Hepatocyte (in vitro differentiated cells): Measurements from ENCODE around the gene LRRC3. TPM values are rescaled to one million over a fixed set of nuclear protein-coding genes. Genes with fewer than 3 reads are reported as not detected.
"Not testable (repeated sequence)": the region's sequence is repeated elsewhere in the genome, so short reads cannot be mapped to it uniquely, and the experiment has no call there.

Experiments
- DNase-seq: peaks from one replicate; pipeline ENCODE4 v3.0.0-alpha.2; 2016; ENCODE audit warnings: low spot score
- H2AFZ ChIP-seq: fragments of 200-600 bp; sonication (generic); 2 replicates; pipeline ENCODE4 v1.6.0; 2016; ENCODE audit warnings: antibody characterized with exemption, mild to moderate bottlenecking
- H3K27ac ChIP-seq: fragments of 200-600 bp; sonication (generic); 2 replicates; pipeline ENCODE4 v1.5.1; 2016; ENCODE audit warnings: mild to moderate bottlenecking
- H3K27me3 ChIP-seq: fragments of 200-600 bp; sonication (generic); 2 replicates; pipeline ENCODE4 v1.6.1; 2016
- H3K36me3 ChIP-seq: fragments of 200-600 bp; sonication (generic); replicated peaks from 2 replicates; pipeline ENCODE4 v1.5.1; 2016; ENCODE audit warnings: low read depth; ENCODE audit not compliant: insufficient read depth
- H3K4me1 ChIP-seq: fragments of 200-600 bp; sonication (generic); 2 replicates; pipeline ENCODE4 v1.5.1; 2016; ENCODE audit warnings: mild to moderate bottlenecking, moderate library complexity; ENCODE audit not compliant: insufficient read depth
- H3K4me2 ChIP-seq: fragments of 200-600 bp; sonication (generic); 2 replicates; pipeline ENCODE4 v1.6.0; 2016
- H3K4me3 ChIP-seq: fragments of 200-600 bp; sonication (generic); 2 replicates; pipeline ENCODE4 v1.5.1; 2016; ENCODE audit warnings: mild to moderate bottlenecking
- H3K79me2 ChIP-seq: fragments of 200-600 bp; sonication (generic); 2 replicates; pipeline ENCODE4 v1.6.0; 2017; ENCODE audit warnings: mild to moderate bottlenecking
- H3K9me2 ChIP-seq: fragments of 200-600 bp; sonication (generic); replicated peaks from 2 replicates; pipeline ENCODE4 v1.6.0; 2017; ENCODE audit warnings: mild to moderate bottlenecking; ENCODE audit not compliant: insufficient read depth
- H3K9me3 ChIP-seq: fragments of 200-600 bp; sonication (generic); 2 replicates; pipeline ENCODE4 v1.5.1; 2016; ENCODE audit warnings: low read depth, mild to moderate bottlenecking
- H4K20me1 ChIP-seq: fragments of 200-600 bp; sonication (generic); 2 replicates; pipeline ENCODE4 v1.6.0; 2016; ENCODE audit warnings: mild to moderate bottlenecking; ENCODE audit not compliant: insufficient read depth, poor library complexity, severe bottlenecking
- CTCF ChIP-seq: fragments of 200-600 bp; sonication (generic); IDR thresholded peaks from 2 replicates; pipeline ENCODE4 v1.5.1; 2016; ENCODE audit warnings: antibody characterized with exemption, mild to moderate bottlenecking; ENCODE audit not compliant: poor library complexity
- EZH2 ChIP-seq: fragments of 200-600 bp; sonication (generic); IDR thresholded peaks from 2 replicates; pipeline ENCODE4 v1.6.1; 2016; ENCODE audit warnings: antibody characterized with exemption, mild to moderate bottlenecking, borderline replicate concordance
- EZH2phosphoT487 ChIP-seq: fragments of 200-600 bp; sonication (generic); IDR thresholded peaks from one replicate; pipeline ENCODE4 v1.6.1; 2018; ENCODE audit warnings: antibody characterized with exemption, mild to moderate bottlenecking, low read depth, moderate library complexity; ENCODE audit not compliant: unreplicated experiment, severe bottlenecking
- WGBS: methylation state at CpG from one replicate; pipeline ENCODE4 v1.1.6; 2016; ENCODE audit warnings: low lambda C conversion rate; ENCODE audit errors: missing lambda C conversion rate; 5-methylcytosine and 5-hydroxymethylcytosine counted together
- polyA plus RNA-seq: library from polyadenylated mRNA; unstranded; fragments of >200 nt; fragmentation: Nextera tagmentation; extraction: Ambion mirVana; gene quantifications from 2 replicates; pipeline ENCODE4 v1.2.1, GENCODE V29; 2016
- total RNA-seq: library from RNA; depleted of rRNA; stranded (reverse); fragments of >200 nt; gene quantifications from 2 replicates; pipeline ENCODE4 v1.2.3, GENCODE V29; 2014

The LRRC3 gene
- total and polyA plus RNA-seq, 2 experiments from 2014 or later, result 7.2 to 7.3 TPM

- Histone ChIP-seq H4K20me1 (no peaks in the 10 kb centered on the region), H3K27ac (no peak overlapping the region), H3K4me1 (no peaks in the 10 kb centered on the region), H3K4me2 (no peak overlapping the region), H3K36me3 (no peaks in the 10 kb centered on the region), H3K9me3 (no peaks in the 10 kb centered on the region), H3K79me2 (no peaks in the 10 kb centered on the region), H2AFZ (no peak overlapping the region), H3K27me3 (no peaks in the 10 kb centered on the region), H3K9me2 (no peaks in the 10 kb centered on the region), H3K4me3 (no peak overlapping the region)
- DNase-seq, result no peak
- WGBS, result 59% methylated on average over 24 of the region's 24 CpGs
- TF ChIP-seq CTCF (no peak), EZH2phosphoT487 (no peak), EZH2 (no peak)
Observed at GRCh38 chr21:44415073-44416025, 40.0 kb upstream of the LRRC3 start.

GRCh38 chr21:44416193-44416592, 39.1 kb upstream of the LRRC3 start:
- H3K4me1 ChIP-seq, result no peaks in the 10 kb centered on the region
- no peaks in the 10 kb centered on the region for H3K79me2 ChIP-seq
- no peaks in the 10 kb centered on the region for H3K27me3 ChIP-seq
- no peaks in the 10 kb centered on the region for H3K36me3 ChIP-seq
- no peaks in the 10 kb centered on the region for H3K9me2 ChIP-seq
- DNase-seq, result no peak
- WGBS, result 85% methylated on average over 8 of the region's 8 CpGs
- H3K27ac ChIP-seq, result no peak overlapping the region
- H3K4me3 ChIP-seq, result no peak overlapping the region
- no peaks in the 10 kb centered on the region for H4K20me1 ChIP-seq
- no peaks in the 10 kb centered on the region for H3K9me3 ChIP-seq
- H3K4me2 ChIP-seq, result no peak overlapping the region
- TF ChIP-seq EZH2 (no peak), CTCF (no peak), EZH2phosphoT487 (no peak)
- no peak overlapping the region for H2AFZ ChIP-seq

GRCh38 chr21:44417621-44418107, 37.6 kb upstream of the LRRC3 start:
- not testable (repeated sequence) for H3K79me2 ChIP-seq, H3K27ac ChIP-seq, H3K4me1 ChIP-seq, H3K27me3 ChIP-seq, H2AFZ ChIP-seq, H3K4me2 ChIP-seq, H4K20me1 ChIP-seq, H3K9me3 ChIP-seq, H3K4me3 ChIP-seq, DNase-seq, H3K36me3 ChIP-seq, H3K9me2 ChIP-seq
- 96% methylated on average over 15 of the region's 21 CpGs for WGBS

- H4K20me1 ChIP-seq, result no peaks in the 10 kb centered on the region
- no peaks in the 10 kb centered on the region for H3K36me3 ChIP-seq
- H3K79me2 ChIP-seq, result no peaks in the 10 kb centered on the region
- TF ChIP-seq EZH2phosphoT487, result no peak
- TF ChIP-seq EZH2, result no peak
- TF ChIP-seq CTCF, result no peak
- no peak for DNase-seq
- no peaks in the 10 kb centered on the region for H3K9me2 ChIP-seq
- H2AFZ ChIP-seq, result no peak overlapping the region
- H3K4me2 ChIP-seq, result no peak overlapping the region
- 91% methylated on average over 25 of the region's 25 CpGs for WGBS
- H3K9me3 ChIP-seq, result no peaks in the 10 kb centered on the region
- H3K27me3 ChIP-seq, result no peaks in the 10 kb centered on the region
- no peak overlapping the region for H3K27ac ChIP-seq
- no peak overlapping the region for H3K4me3 ChIP-seq
- H3K4me1 ChIP-seq, result no peaks in the 10 kb centered on the region
Observed at GRCh38 chr21:44418108-44418875, 37.0 kb upstream of the LRRC3 start.
